GM18505 (cell line): ENCODE results near the gene CFAP77.

Experiments used
- ATAC-seq: cut with Tn5 transposase; IDR thresholded peaks from one replicate; pipeline ENCODE4 v1.9.1; 2021; ENCODE audit not compliant: unreplicated experiment
- POLR2A ChIP-seq: IDR thresholded peaks from 4 replicates; pipeline ENCODE4 v1.6.1; 2011; ENCODE audit warnings: borderline replicate concordance; ENCODE audit not compliant: insufficient read depth, insufficient read length; ENCODE audit errors: extremely low read depth

Gene CFAP77

DNA sequence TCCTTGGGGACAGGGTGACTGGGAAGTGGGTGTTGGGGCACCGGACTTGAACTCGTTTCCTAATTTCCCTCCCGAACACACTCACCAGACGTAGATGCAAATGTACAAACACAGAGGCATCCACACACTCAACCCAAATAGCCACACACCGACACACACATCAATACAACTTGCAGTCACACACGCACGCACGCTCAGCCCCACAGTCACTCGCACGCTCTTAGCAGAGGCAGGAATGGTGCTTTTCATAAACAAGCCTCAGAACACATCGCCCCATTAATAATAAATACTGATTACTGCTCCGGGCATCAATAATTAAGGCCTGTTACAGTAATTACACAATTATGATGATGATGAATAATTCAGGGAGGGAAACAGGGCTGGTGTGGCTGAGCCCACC lies 178.1 kb downstream of the CFAP77 start:
- TF ChIP-seq POLR2A, result no peak
- ATAC-seq, result no peak

- ATAC-seq, result no peak
- no peak for TF ChIP-seq POLR2A
Observed at GRCh38 chr9:132588501-132589147, 178.6 kb downstream of the CFAP77 start.

DNA sequence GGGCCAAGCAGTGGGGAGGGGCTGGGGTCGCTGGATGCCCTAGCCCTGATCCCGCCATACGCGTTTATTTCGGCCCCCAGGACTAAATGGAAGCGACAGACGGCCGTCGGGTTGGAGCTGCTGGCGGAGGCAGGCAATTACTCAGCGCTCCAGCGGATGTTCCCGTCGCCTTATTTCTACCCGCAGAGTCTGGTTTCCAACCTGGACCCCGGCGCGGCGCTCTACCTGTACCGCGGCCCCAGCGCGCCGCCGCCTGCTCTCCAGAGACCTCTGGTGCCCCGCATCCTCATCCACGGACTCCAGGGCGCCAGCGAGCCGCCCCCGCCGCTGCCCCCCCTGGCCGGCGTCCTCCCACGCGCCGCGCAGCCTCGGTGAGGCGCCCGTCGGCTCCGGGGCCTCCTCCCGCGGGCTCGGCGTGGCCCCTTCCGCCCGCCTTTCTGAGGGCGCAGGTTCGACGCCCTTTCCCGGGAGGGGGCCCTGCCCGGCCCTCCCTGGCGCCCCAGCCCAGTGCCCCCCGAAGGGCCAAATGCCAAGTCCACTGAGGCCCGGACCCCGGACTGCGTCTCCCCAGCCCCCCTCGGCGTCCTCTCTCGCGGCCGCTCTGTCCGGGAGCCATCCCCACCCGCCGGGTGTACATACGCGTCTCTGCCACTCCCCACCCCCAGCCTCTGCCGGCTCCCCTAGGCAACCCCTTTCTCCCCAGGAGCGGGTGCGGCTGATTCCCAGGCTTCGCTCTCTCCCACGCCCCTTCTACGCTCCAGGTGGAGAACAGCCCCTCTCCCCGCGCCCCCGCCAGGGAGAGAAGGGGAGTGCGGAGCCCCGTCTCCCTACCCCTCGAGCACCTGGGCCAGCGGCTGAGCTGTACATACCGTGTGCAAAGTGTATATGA lies 179.4 kb downstream of the CFAP77 start:
- no peak for ATAC-seq
- TF ChIP-seq POLR2A, result no peak

DNA sequence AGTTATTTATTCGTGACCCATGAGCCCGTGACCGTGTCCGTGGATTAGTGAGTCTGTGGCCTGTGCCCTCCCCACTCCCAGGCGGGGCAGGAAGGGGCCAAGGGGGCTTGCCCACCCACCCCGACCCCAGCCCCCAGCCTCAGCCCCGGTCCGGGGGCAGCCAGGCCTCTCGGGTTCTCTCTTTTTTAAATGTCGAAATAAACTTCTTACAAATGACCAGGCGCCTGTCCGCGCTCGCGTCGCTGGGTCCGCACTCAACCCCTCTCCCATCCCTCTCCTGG lies 180.0 kb downstream of the CFAP77 start:
- ATAC-seq, result no peak
- TF ChIP-seq POLR2A, result no peak

DNA sequence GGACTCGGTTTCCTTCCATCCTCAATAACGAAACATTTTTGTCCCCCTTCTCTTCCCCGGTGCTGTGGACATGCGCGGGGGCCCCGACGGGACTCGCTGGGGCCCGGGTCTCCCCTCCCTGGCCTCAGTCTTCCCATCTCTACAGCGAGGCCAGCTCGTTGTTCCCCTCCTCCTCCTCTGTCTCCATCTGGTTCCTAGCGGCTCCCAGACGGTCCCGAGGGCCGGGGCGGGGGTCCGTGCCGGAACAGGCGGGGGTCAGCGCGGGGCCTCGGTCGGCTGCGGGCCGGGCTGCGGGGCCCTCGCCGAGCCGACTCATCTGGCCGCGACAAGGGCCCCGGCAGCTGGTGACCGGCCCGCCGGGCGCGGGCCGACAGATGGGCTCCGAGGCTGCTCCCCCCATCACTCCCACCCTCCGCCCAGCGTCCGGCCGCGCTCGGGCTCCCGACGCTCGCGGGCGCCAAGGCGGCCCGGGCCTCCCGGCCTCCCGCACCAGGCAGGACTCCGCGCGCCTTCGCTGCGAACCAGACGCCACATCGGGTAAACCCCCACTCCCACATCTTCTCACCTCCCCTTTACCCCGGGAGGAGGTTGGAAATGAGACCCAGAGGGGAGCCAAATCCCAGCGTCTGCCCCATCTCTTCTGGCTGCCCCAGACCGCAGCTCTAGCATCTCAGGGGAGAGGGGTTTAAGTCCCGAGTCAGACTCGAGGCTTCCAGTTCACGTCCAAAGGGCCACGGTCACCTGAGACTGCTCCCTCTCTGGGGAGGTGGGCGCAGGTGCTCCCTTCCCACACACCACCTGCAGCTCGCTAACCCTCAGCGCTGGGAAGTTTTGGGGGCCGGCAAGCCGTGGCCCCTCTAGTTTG lies 180.5 kb downstream of the CFAP77 start:
- TF ChIP-seq POLR2A, result no peak
- ATAC-seq, result no peak

- TF ChIP-seq POLR2A, result no peak
- ATAC-seq, result no peak
Observed at GRCh38 chr9:132591244-132591643, 181.2 kb downstream of the CFAP77 start.

DNA sequence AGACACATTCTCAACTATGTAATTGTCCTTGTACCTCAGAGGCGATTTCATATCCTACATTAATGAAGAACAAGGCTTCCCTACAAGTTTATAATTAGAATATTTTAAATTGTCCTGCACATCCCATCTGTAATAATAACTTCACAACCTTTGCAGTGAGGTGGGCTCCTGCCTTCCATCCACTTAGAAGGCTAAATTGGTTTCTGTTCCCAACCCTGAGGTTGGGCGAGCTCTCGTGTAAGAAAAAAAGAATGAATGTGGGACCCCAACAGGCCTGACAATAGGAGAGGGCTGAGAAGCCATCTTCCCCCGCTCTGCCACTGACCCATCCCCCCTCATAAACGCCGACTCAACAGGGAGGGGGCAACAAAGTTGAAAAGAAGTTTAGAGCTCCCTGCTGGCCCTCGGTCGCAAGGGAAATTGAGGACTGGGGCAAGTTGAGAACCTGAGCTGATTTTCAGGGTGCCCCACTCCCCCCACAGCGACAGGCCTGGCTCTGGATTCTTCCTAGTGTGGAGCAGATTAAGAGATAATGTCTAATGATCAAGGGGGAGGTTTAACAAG lies 181.8 kb downstream of the CFAP77 start:
- no peak for ATAC-seq
- TF ChIP-seq POLR2A, result no peak

- no peak for ATAC-seq
- no peak for TF ChIP-seq POLR2A
Observed at GRCh38 chr9:132592451-132592850, 182.4 kb downstream of the CFAP77 start.

- no peak for ATAC-seq
- TF ChIP-seq POLR2A, result no peak
Observed at GRCh38 chr9:132594412-132594811, 184.4 kb downstream of the CFAP77 start.

- ATAC-seq, result no peak
- TF ChIP-seq POLR2A, result no peak
Observed at GRCh38 chr9:132595319-132595718, 185.3 kb downstream of the CFAP77 start.

- TF ChIP-seq POLR2A, result no peak
- no peak for ATAC-seq
Observed at GRCh38 chr9:132596200-132596599, 186.2 kb downstream of the CFAP77 start.

DNA sequence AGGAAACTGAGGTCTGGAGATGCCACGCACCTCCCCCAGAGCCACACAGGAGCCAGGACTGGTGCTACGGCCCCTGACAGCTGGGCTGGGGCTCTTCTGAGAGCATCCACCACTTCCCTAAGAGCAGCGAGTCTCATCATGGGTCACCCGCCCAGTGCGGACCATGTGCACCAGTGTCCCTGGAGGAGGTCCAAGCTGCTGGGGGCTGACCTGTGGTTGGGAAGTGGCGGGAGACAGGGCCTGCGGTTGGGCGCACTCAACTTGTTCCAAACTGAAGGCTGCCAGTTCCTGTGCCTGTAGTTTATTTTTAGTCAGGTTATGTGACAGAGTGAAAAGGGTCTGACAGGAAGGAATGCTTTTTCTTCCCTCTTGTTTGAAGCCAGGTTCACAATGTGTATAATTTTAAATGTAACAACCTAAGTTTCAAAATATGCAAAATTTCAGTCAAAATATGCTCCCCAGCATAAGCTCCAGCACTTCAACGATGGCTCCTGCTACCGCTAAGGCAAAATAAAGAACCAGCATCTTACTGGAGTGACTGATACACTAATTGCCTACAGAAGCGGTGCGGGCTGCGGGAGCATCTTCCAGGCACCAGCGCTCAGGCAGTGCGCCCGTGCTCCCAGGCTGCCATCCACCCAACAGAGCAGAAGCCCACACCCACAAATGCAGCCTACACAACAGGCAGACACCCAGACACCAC lies 187.2 kb downstream of the CFAP77 start:
- ATAC-seq, result no peak
- TF ChIP-seq POLR2A, result no peak
